Measurements from ENCODE around the gene TCL1A.

The TCL1A gene

DNA sequence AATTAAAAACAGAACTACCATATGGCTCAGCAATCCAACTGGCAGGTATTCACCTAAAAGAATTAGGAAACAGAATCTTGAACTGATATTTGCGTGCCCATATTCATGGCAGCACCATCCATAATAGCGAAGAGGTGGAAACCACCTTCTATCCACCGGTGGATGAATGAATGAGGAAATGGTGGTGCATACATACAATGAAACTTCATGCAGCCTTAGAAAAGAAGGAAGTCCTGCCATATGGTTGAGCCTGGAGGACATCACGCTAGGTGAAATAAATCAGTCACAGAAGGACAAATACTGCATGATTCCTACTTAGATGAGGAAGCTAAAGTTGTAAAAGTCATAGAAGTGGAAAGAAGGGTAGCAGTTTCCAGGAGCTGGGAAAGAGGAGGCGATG is 6.6 kb downstream of the TCL1A start:
- no peak overlapping the region for H3K4me3 ChIP-seq (ENCODE audit: low read length)
- DNase-seq (ENCODE audit: low read depth): no peak
- TF ChIP-seq, protein P1, sequence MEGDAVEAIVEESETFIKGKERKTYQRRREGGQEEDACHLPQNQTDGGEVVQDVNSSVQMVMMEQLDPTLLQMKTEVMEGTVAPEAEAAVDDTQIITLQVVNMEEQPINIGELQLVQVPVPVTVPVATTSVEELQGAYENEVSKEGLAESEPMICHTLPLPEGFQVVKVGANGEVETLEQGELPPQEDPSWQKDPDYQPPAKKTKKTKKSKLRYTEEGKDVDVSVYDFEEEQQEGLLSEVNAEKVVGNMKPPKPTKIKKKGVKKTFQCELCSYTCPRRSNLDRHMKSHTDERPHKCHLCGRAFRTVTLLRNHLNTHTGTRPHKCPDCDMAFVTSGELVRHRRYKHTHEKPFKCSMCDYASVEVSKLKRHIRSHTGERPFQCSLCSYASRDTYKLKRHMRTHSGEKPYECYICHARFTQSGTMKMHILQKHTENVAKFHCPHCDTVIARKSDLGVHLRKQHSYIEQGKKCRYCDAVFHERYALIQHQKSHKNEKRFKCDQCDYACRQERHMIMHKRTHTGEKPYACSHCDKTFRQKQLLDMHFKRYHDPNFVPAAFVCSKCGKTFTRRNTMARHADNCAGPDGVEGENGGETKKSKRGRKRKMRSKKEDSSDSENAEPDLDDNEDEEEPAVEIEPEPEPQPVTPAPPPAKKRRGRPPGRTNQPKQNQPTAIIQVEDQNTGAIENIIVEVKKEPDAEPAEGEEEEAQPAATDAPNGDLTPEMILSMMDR (IDR thresholded peaks at IDR 0.05; ENCODE audit: insufficient read depth, low read depth, low read length, missing control alignments): no peak

DNA sequence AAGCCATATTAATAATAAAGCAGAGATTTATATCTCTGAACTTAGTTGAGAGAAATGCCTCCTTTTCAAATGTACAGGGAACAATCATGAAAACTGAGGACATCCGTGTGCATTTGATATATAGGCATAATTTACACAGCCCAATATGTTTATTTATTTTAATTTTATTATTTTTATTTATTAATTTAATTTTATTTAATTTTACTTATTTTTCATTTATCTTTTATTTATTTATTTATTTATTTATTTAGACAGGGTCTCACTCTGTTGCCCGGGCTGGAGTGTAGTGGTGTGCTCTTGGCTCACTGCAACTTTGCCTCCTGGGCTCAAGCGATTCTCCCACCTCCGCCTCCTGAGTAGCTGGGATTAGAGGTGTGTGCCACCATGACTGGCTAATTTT is 8.4 kb downstream of the TCL1A start:
- no peak for DNase-seq (ENCODE audit: low read depth)
- H3K4me3 ChIP-seq (ENCODE audit: low read length): no peak overlapping the region
- TF ChIP-seq, protein P1 (IDR thresholded peaks at IDR 0.05; ENCODE audit: insufficient read depth, low read depth, low read length, missing control alignments): no peak

DNA sequence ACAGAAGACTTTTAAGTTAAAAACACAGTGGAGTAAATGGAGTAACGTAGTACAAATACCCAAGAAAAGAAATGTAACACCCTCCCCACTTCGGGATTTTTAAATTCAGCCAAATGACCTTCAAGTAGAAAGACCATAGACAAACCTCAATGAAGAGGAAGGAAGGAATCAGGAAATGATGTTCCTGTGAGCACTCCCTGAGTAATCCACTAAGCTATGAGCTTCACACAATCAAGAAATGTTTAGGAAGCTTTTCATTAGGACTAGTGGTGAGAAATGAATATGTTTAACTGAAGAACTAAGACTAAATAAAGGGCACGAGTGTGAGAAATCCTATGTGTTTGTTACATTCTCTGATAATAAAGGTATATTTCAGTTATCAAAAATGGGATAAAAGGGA is 10.1 kb downstream of the TCL1A start:
- no peak for DNase-seq (ENCODE audit: low read depth)
- H3K4me3 ChIP-seq (ENCODE audit: low read length): no peak overlapping the region
- TF ChIP-seq, protein P1 (IDR thresholded peaks at IDR 0.05; ENCODE audit: insufficient read depth, low read depth, low read length, missing control alignments): no peak

DNA sequence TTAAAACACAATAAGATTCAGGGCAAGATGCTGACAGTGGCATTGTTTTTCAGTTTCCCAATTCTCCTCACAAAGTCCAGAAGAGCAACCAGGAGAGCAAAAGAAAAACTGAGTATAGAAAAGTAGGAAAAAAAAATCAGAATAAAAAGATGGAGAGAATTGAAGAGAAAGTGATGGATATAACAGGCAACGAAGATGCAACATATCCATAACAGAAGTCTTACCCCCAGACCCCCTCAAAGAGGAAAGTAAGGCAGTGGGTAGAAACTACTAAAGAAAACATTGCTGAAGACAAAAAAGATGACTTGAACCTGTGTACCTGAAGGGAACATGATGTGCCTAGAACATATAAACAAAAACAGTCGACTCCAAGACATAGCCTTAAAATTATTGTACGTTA is 10.6 kb downstream of the TCL1A start:
- TF ChIP-seq, protein P1 (IDR thresholded peaks at IDR 0.05; ENCODE audit: insufficient read depth, low read depth, low read length, missing control alignments): no peak
- DNase-seq (ENCODE audit: low read depth): no peak
- no peak overlapping the region for H3K4me3 ChIP-seq (ENCODE audit: low read length)

DNA sequence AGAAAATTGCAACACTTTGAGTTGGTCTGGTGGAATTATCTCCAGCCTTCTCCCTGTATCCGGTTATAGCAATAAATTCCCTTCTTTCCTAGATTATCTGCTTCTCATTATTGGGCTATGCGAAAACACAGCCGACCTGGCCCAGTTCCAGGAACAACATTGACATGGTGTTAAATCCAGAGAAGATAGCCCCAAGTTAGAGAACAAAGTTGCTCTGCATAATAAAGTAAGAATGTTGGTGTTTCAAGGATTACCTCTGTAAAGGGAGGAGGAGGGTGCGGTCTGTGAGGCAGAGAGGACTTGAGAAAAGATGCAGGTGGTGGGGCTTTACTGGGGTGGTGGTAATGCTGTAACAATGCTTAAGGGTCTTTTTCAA is 12.1 kb downstream of the TCL1A start:
- TF ChIP-seq, protein P1 (IDR thresholded peaks at IDR 0.05; ENCODE audit: insufficient read depth, low read depth, low read length, missing control alignments): no peak
- no peak for DNase-seq (ENCODE audit: low read depth)
- H3K4me3 ChIP-seq (ENCODE audit: low read length): no peak overlapping the region

DNA sequence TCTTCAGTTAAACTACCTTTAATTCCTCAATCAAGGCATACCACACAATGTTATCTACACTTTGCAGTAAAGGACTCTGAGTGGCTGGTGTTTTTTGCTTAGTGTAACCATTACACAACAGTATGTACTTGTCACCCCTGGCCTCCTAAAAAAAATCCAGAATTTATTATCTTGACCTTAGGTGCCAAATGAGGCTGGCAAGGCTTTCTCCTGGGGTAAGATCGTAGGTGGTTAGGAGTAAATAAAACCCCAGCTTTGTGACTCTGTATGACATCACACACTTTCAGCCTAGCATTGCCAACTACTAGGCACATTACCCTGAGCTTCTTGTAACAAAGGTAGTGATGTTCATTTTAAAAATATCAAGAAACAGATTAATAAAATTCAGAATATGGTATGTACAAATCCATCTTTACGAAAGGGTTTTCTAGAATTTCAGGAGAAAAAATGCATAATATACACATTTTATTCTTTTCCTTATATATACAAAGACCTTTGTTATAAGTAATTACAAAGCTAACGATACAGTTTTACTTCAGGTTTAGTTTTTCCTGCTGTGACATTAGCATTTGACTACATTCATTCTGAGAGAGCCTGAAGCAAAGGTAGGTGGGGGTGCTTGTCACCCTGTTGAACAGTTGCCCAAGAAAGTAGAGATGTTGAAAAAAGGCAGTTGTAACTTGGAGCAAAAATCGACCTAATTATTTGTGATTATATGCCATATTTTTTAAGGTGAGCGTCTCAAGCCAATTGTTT is 13.5 kb downstream of the TCL1A start:
- H3K4me3 ChIP-seq (ENCODE audit: low read length): no peak overlapping the region
- DNase-seq (ENCODE audit: low read depth): no peak
- TF ChIP-seq, protein P1 (IDR thresholded peaks at IDR 0.05; ENCODE audit: insufficient read depth, low read depth, low read length, missing control alignments): no peak

DNA sequence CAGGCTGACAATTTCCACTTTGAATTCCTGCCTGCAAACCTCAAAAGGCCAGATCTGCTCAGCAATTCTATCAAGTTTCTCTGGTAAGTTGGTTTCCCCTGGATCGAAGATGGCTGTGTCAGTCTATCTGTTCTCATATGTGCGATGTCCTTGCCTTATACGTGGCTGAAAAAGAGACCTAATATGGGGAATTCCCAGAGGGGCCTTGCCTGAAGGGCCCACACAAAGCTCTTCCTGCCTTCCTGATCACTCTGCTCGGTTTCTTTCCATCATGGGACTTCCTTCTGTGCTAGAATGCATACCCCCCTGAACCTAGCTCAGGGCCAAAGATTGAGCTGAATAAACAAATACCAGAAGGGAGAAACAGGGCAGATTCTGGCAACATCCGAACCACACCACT is 14.5 kb downstream of the TCL1A start:
- TF ChIP-seq, protein P1 (IDR thresholded peaks at IDR 0.05; ENCODE audit: insufficient read depth, low read depth, low read length, missing control alignments): no peak
- no peak for DNase-seq (ENCODE audit: low read depth)
- no peak overlapping the region for H3K4me3 ChIP-seq (ENCODE audit: low read length)

All from epithelial cell of esophagus (primary cell).